NB4 (cell line): ENCODE data around the gene TFAP2A.

ENCODE experiments used
- CTCF ChIP-seq: IDR thresholded peaks from one replicate; pipeline ENCODE4 v1.5.1; 2012; ENCODE audit warnings: low read depth, low read length
- MAX ChIP-seq: IDR thresholded peaks from 2 replicates; pipeline ENCODE4 v1.6.1; 2011; ENCODE audit warnings: low read depth, low read length
- MYC ChIP-seq: IDR thresholded peaks from 2 replicates; pipeline ENCODE4 v1.6.1; 2011; ENCODE audit warnings: low read depth, low read length
- POLR2A ChIP-seq: IDR thresholded peaks from 2 replicates; pipeline ENCODE4 v1.6.1; 2011; ENCODE audit warnings: mild to moderate bottlenecking; ENCODE audit not compliant: insufficient read length; ENCODE audit errors: extremely low read depth

- TF ChIP-seq CTCF (no peak), POLR2A (peak; percentile 39), MAX (peak; percentile 63), MYC (peak; percentile 76)
These were observed 4.2 kb upstream of the TFAP2A start for GRCh38 chr6:10418862-10419748.
